PC-9 (cell line): Measurements from ENCODE around the gene AUTS2. TPM values are rescaled to one million over a fixed set of nuclear protein-coding genes. Genes with fewer than 3 reads are reported as not detected.

Experiments used
- BruUV-seq: library from RNA; stranded (reverse); fragments of 400-500 nt; replicated peaks from 2 replicates; lab custom pipeline; 2021; lab: Mats Ljungman, UMichigan
- CTCF ChIA-PET: fragments of 300-600 bp; sonication (Branson Sonifier 250); formaldehyde crosslinking; loops from one replicate; lab custom pipeline; 2022; ENCODE audit warnings: antibody characterized with exemption; lab: Charles Lee
- POLR2A ChIA-PET: fragments of 300-600 bp; sonication (Branson Sonifier 250); formaldehyde crosslinking; loops from one replicate; lab custom pipeline; 2022; ENCODE audit warnings: antibody characterized with exemption; ENCODE audit not compliant: unreplicated experiment; lab: Charles Lee
- DNase-seq, 2 experiments: peaks; one replicate each; pipeline versions ENCODE4 v3.0.0 to v3.0.0-alpha.2; 2015 to 2022; ENCODE audit warnings: mixed read lengths in 1 of 2
- H2AFZ ChIP-seq: fragments of 200-600 bp; sonication (generic); 2 replicates; pipeline ENCODE4 v1.8.1; 2017; ENCODE audit warnings: antibody characterized with exemption
- H3F3A ChIP-seq: fragments of 200-600 bp; sonication (generic); 2 replicates; pipeline ENCODE4 v1.8.1; 2017; ENCODE audit warnings: antibody characterized with exemption, mild to moderate bottlenecking, low read depth; ENCODE audit not compliant: insufficient read depth
- H3K27ac ChIP-seq: fragments of 200-600 bp; sonication (generic); 2 replicates; pipeline ENCODE4 v1.6.1; 2016; ENCODE audit warnings: mixed run types
- H3K27me3 ChIP-seq: fragments of 200-600 bp; sonication (generic); 2 replicates; pipeline ENCODE4 v1.6.1; 2016; ENCODE audit warnings: low read depth, mixed run types; ENCODE audit not compliant: insufficient read depth
- H3K36me3 ChIP-seq: fragments of 200-600 bp; sonication (generic); 2 replicates; pipeline ENCODE4 v1.6.1; 2016; ENCODE audit warnings: low read depth, mixed run types
- H3K4me1 ChIP-seq: fragments of 200-600 bp; sonication (generic); replicated peaks from 2 replicates; pipeline ENCODE4 v1.6.1; 2016; ENCODE audit warnings: mixed run types; ENCODE audit not compliant: insufficient read depth
- H3K4me2 ChIP-seq: fragments of 200-600 bp; sonication (generic); 2 replicates; pipeline ENCODE4 v1.6.1; 2017; ENCODE audit warnings: mixed run types
- H3K4me3 ChIP-seq: fragments of 200-600 bp; sonication (generic); 2 replicates; pipeline ENCODE4 v1.6.1; 2016; ENCODE audit warnings: mixed run types
- H3K79me2 ChIP-seq: fragments of 200-600 bp; sonication (generic); 2 replicates; pipeline ENCODE4 v1.6.1; 2017; ENCODE audit warnings: low read depth, mixed run types
- H3K9me2 ChIP-seq: fragments of 200-600 bp; sonication (generic); 2 replicates; pipeline ENCODE4 v1.8.1; 2017; ENCODE audit warnings: mild to moderate bottlenecking; ENCODE audit not compliant: insufficient read depth
- H3K9me3 ChIP-seq: fragments of 200-600 bp; sonication (generic); 2 replicates; pipeline ENCODE4 v1.8.1; 2016; ENCODE audit warnings: low read depth; ENCODE audit not compliant: insufficient read depth
- H4K20me1 ChIP-seq: fragments of 200-600 bp; sonication (generic); 2 replicates; pipeline ENCODE4 v1.8.1; 2017; ENCODE audit not compliant: insufficient read depth
- CTCF ChIP-seq: fragments of 200-600 bp; sonication (generic); conservative IDR thresholded peaks from 2 replicates; pipeline ENCODE4 v1.6.1; 2017; ENCODE audit warnings: mixed run types, antibody characterized with exemption, mild to moderate bottlenecking, moderate library complexity
- EZH2 ChIP-seq: fragments of 200-600 bp; sonication (generic); IDR thresholded peaks from 2 replicates; pipeline ENCODE4 v1.8.0; 2017; ENCODE audit warnings: antibody characterized with exemption, low read depth
- intact Hi-C: fragments of 100-400 bp; cut with micrococcal nuclease; formaldehyde crosslinking; loops from one replicate; pipeline ENCODE4 v1.10.0; 2022; ENCODE audit not compliant: unreplicated experiment
- total RNA-seq: library from RNA; stranded (reverse); gene quantifications from 2 replicates; pipeline ENCODE4 v1.2.3, GENCODE V29; 2021

Gene AUTS2
- total RNA-seq, 1 experiment from 2014 or later: not detected

- TF ChIP-seq EZH2 (no peak), CTCF (no peak)
- CTCF ChIA-PET: no interaction called here
- no peaks in the 10 kb centered on the region for H3F3A ChIP-seq
- no peak overlapping the region for H3K4me3 ChIP-seq
- no peaks in the 10 kb centered on the region for H4K20me1 ChIP-seq
- H2AFZ ChIP-seq: no peak overlapping the region
- POLR2A ChIA-PET: no interaction called here
- H3K4me2 ChIP-seq: no peak overlapping the region
- no peak for DNase-seq
- H3K79me2 ChIP-seq: no peaks in the 10 kb centered on the region
- H3K9me3 ChIP-seq: no peaks in the 10 kb centered on the region
- peaks cover 43% of the 10 kb centered on the region for H3K27me3 ChIP-seq
- no TSS peak for BruUV-seq
- no peaks in the 10 kb centered on the region for H3K36me3 ChIP-seq
- H3K9me2 ChIP-seq: no peaks in the 10 kb centered on the region
- intact Hi-C loops: no loop called here
- no peak overlapping the region for H3K27ac ChIP-seq
- no peaks in the 10 kb centered on the region for H3K4me1 ChIP-seq
These were observed 1080.5 kb downstream of the AUTS2 start for GRCh38 chr7:70678621-70679251.

- no peaks in the 10 kb centered on the region for H3K79me2 ChIP-seq
- H3K27ac ChIP-seq: no peak overlapping the region
- ChIA-PET POLR2A (no interaction called here), CTCF (no interaction called here)
- BruUV-seq: no TSS peak
- no peaks in the 10 kb centered on the region for H3K9me2 ChIP-seq
- H4K20me1 ChIP-seq: no peaks in the 10 kb centered on the region
- no peak for TF ChIP-seq EZH2
- TF ChIP-seq CTCF: no peak
- H3F3A ChIP-seq: no peaks in the 10 kb centered on the region
- H3K4me1 ChIP-seq: no peaks in the 10 kb centered on the region
- no peak overlapping the region for H3K4me2 ChIP-seq
- H2AFZ ChIP-seq: no peak overlapping the region
- DNase-seq: no peak
- H3K9me3 ChIP-seq: no peaks in the 10 kb centered on the region
- intact Hi-C loops: no loop called here
- H3K36me3 ChIP-seq: no peaks in the 10 kb centered on the region
- H3K4me3 ChIP-seq: no peak overlapping the region
- H3K27me3 ChIP-seq: peaks cover 37% of the 10 kb centered on the region
These were observed 1081.4 kb downstream of the AUTS2 start for GRCh38 chr7:70679661-70680060.

DNA sequence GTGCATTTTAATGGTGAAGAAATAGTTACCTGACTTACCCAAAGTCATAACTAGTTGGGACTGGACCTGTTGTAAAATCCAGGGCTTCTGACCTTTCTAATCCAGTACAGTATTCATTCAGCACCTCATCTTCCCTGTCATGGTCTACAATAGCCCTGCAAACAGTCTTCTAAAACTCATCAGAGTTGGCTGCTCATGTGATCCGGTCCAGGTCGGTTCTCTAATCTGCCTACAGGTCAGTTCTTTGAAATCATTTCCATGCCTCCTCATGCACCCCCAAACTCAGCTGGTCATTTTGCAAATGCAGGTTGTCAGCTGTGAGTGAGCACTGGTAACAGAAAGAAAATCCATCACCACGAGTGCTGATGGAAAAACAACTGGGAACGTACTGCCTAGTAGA lies 1082.0 kb downstream of the AUTS2 start:
- BruUV-seq: no TSS peak
- Histone ChIP-seq H3F3A (no peaks in the 10 kb centered on the region), H4K20me1 (no peaks in the 10 kb centered on the region), H3K4me3 (no peak overlapping the region), H3K4me1 (no peaks in the 10 kb centered on the region), H3K4me2 (no peak overlapping the region), H3K9me3 (no peaks in the 10 kb centered on the region), H3K79me2 (no peaks in the 10 kb centered on the region), H3K36me3 (no peaks in the 10 kb centered on the region), H3K27ac (no peak overlapping the region), H3K27me3 (peaks cover 38% of the 10 kb centered on the region), H3K9me2 (no peaks in the 10 kb centered on the region), H2AFZ (no peak overlapping the region)
- TF ChIP-seq EZH2 (no peak), CTCF (no peak)
- CTCF ChIA-PET: no interaction called here
- intact Hi-C loops: no loop called here
- POLR2A ChIA-PET: no interaction called here
- DNase-seq: no peak
